GM23338 (cell line): ENCODE data around the gene BPIFB6. TPM values are rescaled to one million over a fixed set of nuclear protein-coding genes. Genes with fewer than 3 reads are reported as not detected.

Source experiments
- ATAC-seq: fragments of 200-7000 bp; cut with Tn5 transposase; 3 replicates; pipeline ENCODE4 v1.9.1; 2020
- DNase-seq: peaks from one replicate; pipeline ENCODE4 v3.0.0-alpha.2; 2015; ENCODE audit warnings: low spot score
- H2AFZ ChIP-seq: fragments of 200-600 bp; sonication (generic); 2 replicates; pipeline ENCODE4 v1.8.0; 2016; ENCODE audit warnings: antibody characterized with exemption, mild to moderate bottlenecking, moderate library complexity
- H3F3A ChIP-seq: fragments of 200-600 bp; sonication (generic); replicated peaks from 2 replicates; pipeline ENCODE4 v1.8.0; 2017; ENCODE audit warnings: antibody characterized with exemption, mixed run types, low read depth
- H3K27ac ChIP-seq: fragments of 200-600 bp; sonication (generic); 2 replicates; pipeline ENCODE4 v1.6.1; 2016; ENCODE audit warnings: low read depth
- H3K27me3 ChIP-seq: fragments of 200-600 bp; sonication (generic); 2 replicates; pipeline ENCODE4 v1.8.0; 2016; ENCODE audit warnings: mild to moderate bottlenecking, mixed run types, moderate library complexity; ENCODE audit not compliant: insufficient read depth
- H3K36me3 ChIP-seq: fragments of 200-600 bp; sonication (generic); 2 replicates; pipeline ENCODE4 v1.8.0; 2016; ENCODE audit warnings: mild to moderate bottlenecking; ENCODE audit not compliant: insufficient read depth
- H3K4me1 ChIP-seq: fragments of 200-600 bp; sonication (generic); 2 replicates; pipeline ENCODE4 v1.8.0; 2016; ENCODE audit warnings: mild to moderate bottlenecking, moderate library complexity; ENCODE audit not compliant: insufficient read depth
- H3K4me2 ChIP-seq: fragments of 200-600 bp; sonication (generic); 2 replicates; pipeline ENCODE4 v1.7.1; 2017; ENCODE audit warnings: mixed run types
- H3K4me3 ChIP-seq: fragments of 200-600 bp; sonication (generic); 2 replicates; pipeline ENCODE4 v1.6.1; 2016; ENCODE audit warnings: mixed run types
- H3K79me2 ChIP-seq: fragments of 200-600 bp; sonication (generic); replicated peaks from 2 replicates; pipeline ENCODE4 v1.8.0; 2017; ENCODE audit warnings: mild to moderate bottlenecking; ENCODE audit not compliant: insufficient read depth
- H3K9me2 ChIP-seq: fragments of 200-600 bp; sonication (generic); 2 replicates; pipeline ENCODE4 v1.8.0; 2017; ENCODE audit not compliant: insufficient read depth
- H4K20me1 ChIP-seq: fragments of 200-600 bp; sonication (generic); replicated peaks from 2 replicates; pipeline ENCODE4 v1.8.0; 2017; ENCODE audit warnings: mild to moderate bottlenecking; ENCODE audit not compliant: insufficient read depth
- H3K27ac Mint-ChIP-seq: 2 replicates; pipeline ENCODE4 v1.8.0; 2020; ENCODE audit warnings: inconsistent platforms, mild to moderate bottlenecking, moderate library complexity, mixed read lengths
- H3K27me3 Mint-ChIP-seq: 3 replicates; pipeline ENCODE4 v1.8.0; 2022; ENCODE audit warnings: low read depth, mild to moderate bottlenecking, moderate library complexity, mixed read lengths, inconsistent platforms; ENCODE audit not compliant: insufficient read depth, poor library complexity
- H3K36me3 Mint-ChIP-seq: 3 replicates; pipeline ENCODE4 v1.8.0; 2021; ENCODE audit warnings: low read depth, mild to moderate bottlenecking, inconsistent platforms, moderate library complexity, mixed read lengths
- H3K4me1 Mint-ChIP-seq: 3 replicates; pipeline ENCODE4 v1.8.0; 2020; ENCODE audit warnings: mild to moderate bottlenecking, inconsistent platforms, mixed read lengths
- H3K4me3 Mint-ChIP-seq: 3 replicates; pipeline ENCODE4 v1.8.0; 2021; ENCODE audit warnings: moderate library complexity, mild to moderate bottlenecking, inconsistent platforms, mixed read lengths
- H3K9me3 Mint-ChIP-seq: 3 replicates; pipeline ENCODE4 v1.8.0; 2020; ENCODE audit warnings: moderate library complexity, mild to moderate bottlenecking, inconsistent platforms, mixed read lengths
- CREB1 ChIP-seq: fragments of 250-450 bp; sonication (Bioruptor Pico); IDR thresholded peaks from 2 replicates; pipeline ENCODE4 v1.5.0; 2020; ENCODE audit warnings: low read depth, mild to moderate bottlenecking, moderate library complexity
- CTCF ChIP-seq, 2 experiments: fragments of 200-600 bp in 1 of 2; sonication (generic) in 1 of 2; conservative IDR thresholded peaks; 2 replicates each; pipeline versions ENCODE4 v1.5.1 to v1.6.1; 2016 to 2017; ENCODE audit warnings: antibody characterized with exemption in 2 of 2, low read depth in 2 of 2, mild to moderate bottlenecking in 2 of 2, moderate library complexity in 1 of 2
- ETS1 ChIP-seq: IDR thresholded peaks from 2 replicates; pipeline ENCODE4 v1.6.1; 2016; ENCODE audit warnings: antibody characterized with exemption
- EZH2 ChIP-seq: fragments of 200-600 bp; sonication (generic); IDR thresholded peaks from one replicate; pipeline ENCODE4 v1.8.0; 2017; ENCODE audit warnings: antibody characterized with exemption, mild to moderate bottlenecking, low read depth; ENCODE audit not compliant: unreplicated experiment
- EZH2phosphoT487 ChIP-seq: fragments of 200-600 bp; sonication (generic); IDR thresholded peaks from one replicate; pipeline ENCODE4 v1.8.1; 2018; ENCODE audit warnings: antibody characterized with exemption; ENCODE audit not compliant: unreplicated experiment
- JUNB ChIP-seq: IDR thresholded peaks from one replicate; pipeline ENCODE4 v1.6.1; 2016; ENCODE audit warnings: antibody characterized with exemption; ENCODE audit not compliant: unreplicated experiment
- NANOG ChIP-seq: IDR thresholded peaks from 2 replicates; pipeline ENCODE4 v1.6.1; 2016; ENCODE audit warnings: antibody characterized with exemption, borderline replicate concordance
- POLR2AphosphoS5 ChIP-seq: IDR thresholded peaks from 2 replicates; pipeline ENCODE4 v1.6.1; 2016; ENCODE audit warnings: antibody characterized with exemption, low read depth
- REST ChIP-seq: IDR thresholded peaks from one replicate; pipeline ENCODE4 v1.6.1; 2018; ENCODE audit warnings: antibody characterized with exemption; ENCODE audit not compliant: unreplicated experiment
- STAT1 ChIP-seq: IDR thresholded peaks from one replicate; pipeline ENCODE4 v1.6.1; 2016; ENCODE audit warnings: antibody characterized with exemption; ENCODE audit not compliant: unreplicated experiment
- ZNF114 ChIP-seq: fragments of 250-450 bp; sonication (Bioruptor Pico); IDR thresholded peaks from 2 replicates; pipeline ENCODE4 v1.5.0; 2020; ENCODE audit warnings: mild to moderate bottlenecking, moderate library complexity
- ZNF331 ChIP-seq: fragments of 250-450 bp; sonication (Bioruptor Pico); IDR thresholded peaks from 2 replicates; pipeline ENCODE4 v1.5.0; 2020; ENCODE audit warnings: low read depth, mild to moderate bottlenecking, moderate library complexity
- ZNF462 ChIP-seq: fragments of 250-450 bp; sonication (Bioruptor Pico); IDR thresholded peaks from 2 replicates; pipeline ENCODE4 v1.5.0; 2020; ENCODE audit warnings: mild to moderate bottlenecking, moderate library complexity
- polyA plus RNA-seq: library from polyadenylated mRNA; unstranded; fragments of >200 nt; fragmentation: Nextera tagmentation; extraction: Ambion mirVana; gene quantifications from 2 replicates; pipeline ENCODE4 v1.2.1, GENCODE V29; 2016
- total RNA-seq: library from RNA; depleted of rRNA; stranded (reverse); fragments of >200 nt; shearing (Covaris generic); gene quantifications from 2 replicates; pipeline ENCODE4 v1.2.3, GENCODE V29; 2014

BPIFB6 gene
- total and polyA plus RNA-seq, 2 experiments from 2014 or later: not detected

GRCh38 chr20:32982617-32983458, 48.6 kb upstream of the BPIFB6 start:
- no peaks in the 10 kb centered on the region for H3F3A ChIP-seq
- DNase-seq (no peak), ATAC-seq (no peak)
- Mint-ChIP-seq H3K9me3 (no peaks in the 10 kb centered on the region), H3K4me1 (no peaks in the 10 kb centered on the region; the same call in 2 of the 3 replicates), H3K27me3 (peaks cover 10% of the 10 kb centered on the region), H3K4me3 (no peak overlapping the region), H3K27ac (no peak overlapping the region), H3K36me3 (no peaks in the 10 kb centered on the region)
- H3K4me2 ChIP-seq: no peak overlapping the region
- no peaks in the 10 kb centered on the region for H4K20me1 ChIP-seq
- no peaks in the 10 kb centered on the region for H3K79me2 ChIP-seq
- H3K27ac ChIP-seq: no peak overlapping the region
- H3K36me3 ChIP-seq: no peaks in the 10 kb centered on the region
- TF ChIP-seq ZNF462 (CRISPR knock-in tag) (no peak), NANOG (no peak), CTCF (conservative IDR thresholded peaks at IDR 0.05; ENCODE audit: low read depth in 2 of 2) (no peak), STAT1 (no peak), ETS1 (no peak), EZH2phosphoT487 (no peak), ZNF114 (no peak), POLR2AphosphoS5 (no peak), ZNF331 (CRISPR knock-in tag) (no peak), EZH2 (no peak), REST (no peak), JUNB (no peak), CREB1 (CRISPR knock-in tag) (no peak)
- H2AFZ ChIP-seq: no peak overlapping the region
- no peaks in the 10 kb centered on the region; the same call in 1 of the 2 replicates for H3K4me1 ChIP-seq
- no peaks in the 10 kb centered on the region for H3K9me2 ChIP-seq
- H3K27me3 ChIP-seq: no peaks in the 10 kb centered on the region
- H3K4me3 ChIP-seq: no peak overlapping the region
